Smooth muscle cell (in vitro differentiated cells): Measurements from ENCODE around the gene DSN1. TPM values are rescaled to one million over a fixed set of nuclear protein-coding genes. Genes with fewer than 3 reads are reported as not detected.

Experiments
- DNase-seq: peaks from one replicate; lab custom pipeline; 2025; ENCODE audit not compliant: unreplicated experiment; lab: John Stamatoyannopoulos, UW
- H2AFZ ChIP-seq: fragments of 200-600 bp; sonication (generic); 2 replicates; pipeline ENCODE4 v1.6.0; 2016; ENCODE audit warnings: antibody characterized with exemption, low read depth, mild to moderate bottlenecking
- H3F3A ChIP-seq: fragments of 200-600 bp; sonication (generic); 2 replicates; pipeline ENCODE4 v1.6.0; 2017; ENCODE audit warnings: antibody characterized with exemption, low read depth
- H3K27ac ChIP-seq: fragments of 200-600 bp; sonication (generic); 2 replicates; pipeline ENCODE4 v1.5.1; 2016; ENCODE audit warnings: low read depth, mild to moderate bottlenecking
- H3K27me3 ChIP-seq: fragments of 200-600 bp; sonication (generic); 2 replicates; pipeline ENCODE4 v1.6.1; 2016; ENCODE audit warnings: low read depth, mild to moderate bottlenecking
- H3K36me3 ChIP-seq: fragments of 200-600 bp; sonication (generic); 2 replicates; pipeline ENCODE4 v1.5.1; 2016; ENCODE audit warnings: low read depth
- H3K4me1 ChIP-seq: fragments of 200-600 bp; sonication (generic); 2 replicates; pipeline ENCODE4 v1.5.1; 2016; ENCODE audit warnings: low read depth
- H3K4me2 ChIP-seq: fragments of 200-600 bp; sonication (generic); 2 replicates; pipeline ENCODE4 v1.6.0; 2016; ENCODE audit warnings: mild to moderate bottlenecking
- H3K4me3 ChIP-seq: fragments of 200-600 bp; sonication (generic); 2 replicates; pipeline ENCODE4 v1.5.1; 2016; ENCODE audit warnings: mild to moderate bottlenecking
- H3K79me2 ChIP-seq: fragments of 200-600 bp; sonication (generic); 2 replicates; pipeline ENCODE4 v1.6.0; 2016; ENCODE audit warnings: low read depth, mild to moderate bottlenecking
- H3K9ac ChIP-seq: fragments of 200-600 bp; sonication (generic); 2 replicates; pipeline ENCODE4 v1.6.0; 2016; ENCODE audit warnings: low read depth
- H3K9me3 ChIP-seq: fragments of 200-600 bp; sonication (generic); replicated peaks from 2 replicates; pipeline ENCODE4 v1.5.1; 2016; ENCODE audit warnings: low read depth
- H4K20me1 ChIP-seq: fragments of 200-600 bp; sonication (generic); 2 replicates; pipeline ENCODE4 v1.6.0; 2016; ENCODE audit warnings: low read depth
- CTCF ChIP-seq: fragments of 200-600 bp; sonication (generic); IDR thresholded peaks from 2 replicates; pipeline ENCODE4 v1.5.1; 2017; ENCODE audit warnings: borderline replicate concordance, mild to moderate bottlenecking, antibody characterized with exemption; ENCODE audit not compliant: insufficient read depth, poor library complexity, severe bottlenecking
- WGBS: methylation state at CpG from one replicate; pipeline ENCODE4 v1.1.7; 2016; ENCODE audit warnings: low lambda C conversion rate; 5-methylcytosine and 5-hydroxymethylcytosine counted together
- polyA plus RNA-seq: library from polyadenylated mRNA; unstranded; fragments of >200 nt; fragmentation: Nextera tagmentation; extraction: Ambion mirVana; gene quantifications from 2 replicates; pipeline ENCODE4 v1.2.1, GENCODE V29; 2016
- total RNA-seq: library from RNA; depleted of rRNA; stranded (reverse); fragments of >200 nt; gene quantifications from 2 replicates; pipeline ENCODE4 v1.2.3, GENCODE V29; 2014

Gene DSN1
- total and polyA plus RNA-seq, 2 experiments from 2014 or later: 15.1 to 17.0 TPM

GRCh38 chr20:36709126-36709525, 64.4 kb downstream of the DSN1 start:
- no peak overlapping the region for H3K27ac ChIP-seq
- no peaks in the 10 kb centered on the region for H3K36me3 ChIP-seq
- 88% methylated on average over 5 of the region's 5 CpGs for WGBS
- H3K79me2 ChIP-seq: no peaks in the 10 kb centered on the region
- peaks cover 4% of the 10 kb centered on the region for H4K20me1 ChIP-seq
- no peaks in the 10 kb centered on the region for H3K9me3 ChIP-seq
- DNase-seq: no peak
- no peak overlapping the region for H3K4me3 ChIP-seq
- no peak overlapping the region for H2AFZ ChIP-seq
- H3K4me1 ChIP-seq: no peaks in the 10 kb centered on the region
- H3K4me2 ChIP-seq: no peak overlapping the region
- no peak for TF ChIP-seq CTCF
- H3K27me3 ChIP-seq: no peaks in the 10 kb centered on the region
- no peaks in the 10 kb centered on the region for H3F3A ChIP-seq
- H3K9ac ChIP-seq: no peak overlapping the region

GRCh38 chr20:36703530-36703929, 70.0 kb downstream of the DSN1 start:
- no peaks in the 10 kb centered on the region for H3F3A ChIP-seq
- no peaks in the 10 kb centered on the region for H3K36me3 ChIP-seq
- no peaks in the 10 kb centered on the region for H3K27me3 ChIP-seq
- H3K9me3 ChIP-seq: no peaks in the 10 kb centered on the region
- no peak overlapping the region for H2AFZ ChIP-seq
- H3K4me2 ChIP-seq: no peak overlapping the region
- no peaks in the 10 kb centered on the region for H3K4me1 ChIP-seq
- H3K4me3 ChIP-seq: no peak overlapping the region
- no peak for TF ChIP-seq CTCF
- H3K9ac ChIP-seq: no peak overlapping the region
- WGBS: 93% methylated on average over 4 of the region's 4 CpGs
- no peak overlapping the region for H3K27ac ChIP-seq
- DNase-seq: no peak
- no peaks in the 10 kb centered on the region for H3K79me2 ChIP-seq
- no peaks in the 10 kb centered on the region for H4K20me1 ChIP-seq

Other genes starting within 250 kb of the DSN1 start
- gene MYL9, start 232.2 kb downstream of the DSN1 start, total RNA-seq: 185 and 198 TPM in 2 replicates
- 993 and 1,109 TPM in 2 replicates for gene MYL9, start 232.2 kb downstream of the DSN1 start, polyA plus RNA-seq
- 14.5 and 20.3 TPM in 2 replicates for gene TGIF2, start 200.2 kb downstream of the DSN1 start, total RNA-seq
- 18.1 and 21.5 TPM in 2 replicates for gene TGIF2, start 200.2 kb downstream of the DSN1 start, polyA plus RNA-seq
- gene RAB5IF, start 168.0 kb downstream of the DSN1 start, total RNA-seq: 60.5 and 66.8 TPM in 2 replicates
- gene RAB5IF, start 168.0 kb downstream of the DSN1 start, polyA plus RNA-seq: 108 and 139 TPM in 2 replicates
- not detected in 2 replicates for gene SLA2, start 127.6 kb downstream of the DSN1 start, total RNA-seq
- gene SLA2, start 127.6 kb downstream of the DSN1 start, polyA plus RNA-seq: not detected in 2 replicates
- gene NDRG3, start 27.7 kb downstream of the DSN1 start, total RNA-seq: 14.6 and 16.3 TPM in 2 replicates
- 13.4 and 18.7 TPM in 2 replicates for gene NDRG3, start 27.7 kb downstream of the DSN1 start, polyA plus RNA-seq
- not detected in 2 replicates for gene TLDC2, start 102.4 kb upstream of the DSN1 start, total RNA-seq
- not detected in 2 replicates for gene TLDC2, start 102.4 kb upstream of the DSN1 start, polyA plus RNA-seq
- 3.9 and 4.6 TPM in 2 replicates for gene SAMHD1, start 177.9 kb upstream of the DSN1 start, total RNA-seq
- 2.1 and 3.4 TPM in 2 replicates for gene SAMHD1, start 177.9 kb upstream of the DSN1 start, polyA plus RNA-seq